ENCODE results near the gene FGFR1OP2.

DNA sequence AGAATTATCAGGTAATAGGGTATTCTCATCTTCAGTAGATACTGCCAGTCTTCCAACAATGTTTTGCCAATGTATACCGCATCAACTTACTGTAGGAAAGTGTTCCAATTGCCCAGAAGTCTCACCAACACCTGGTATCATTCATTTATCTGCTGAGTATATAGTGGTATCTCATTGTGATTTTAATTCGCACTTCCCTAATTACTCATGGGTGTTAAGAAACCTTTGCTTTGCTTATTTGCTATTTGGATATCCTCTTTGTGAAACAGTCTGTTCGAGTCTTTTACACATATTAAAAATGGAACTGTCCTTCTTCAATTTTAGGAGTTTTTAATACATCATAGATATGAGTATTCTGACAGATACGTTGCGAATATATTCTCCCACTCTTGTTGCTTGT, 69.8 kb downstream of the FGFR1OP2 start:
- TF ChIP-seq, protein P1, sequence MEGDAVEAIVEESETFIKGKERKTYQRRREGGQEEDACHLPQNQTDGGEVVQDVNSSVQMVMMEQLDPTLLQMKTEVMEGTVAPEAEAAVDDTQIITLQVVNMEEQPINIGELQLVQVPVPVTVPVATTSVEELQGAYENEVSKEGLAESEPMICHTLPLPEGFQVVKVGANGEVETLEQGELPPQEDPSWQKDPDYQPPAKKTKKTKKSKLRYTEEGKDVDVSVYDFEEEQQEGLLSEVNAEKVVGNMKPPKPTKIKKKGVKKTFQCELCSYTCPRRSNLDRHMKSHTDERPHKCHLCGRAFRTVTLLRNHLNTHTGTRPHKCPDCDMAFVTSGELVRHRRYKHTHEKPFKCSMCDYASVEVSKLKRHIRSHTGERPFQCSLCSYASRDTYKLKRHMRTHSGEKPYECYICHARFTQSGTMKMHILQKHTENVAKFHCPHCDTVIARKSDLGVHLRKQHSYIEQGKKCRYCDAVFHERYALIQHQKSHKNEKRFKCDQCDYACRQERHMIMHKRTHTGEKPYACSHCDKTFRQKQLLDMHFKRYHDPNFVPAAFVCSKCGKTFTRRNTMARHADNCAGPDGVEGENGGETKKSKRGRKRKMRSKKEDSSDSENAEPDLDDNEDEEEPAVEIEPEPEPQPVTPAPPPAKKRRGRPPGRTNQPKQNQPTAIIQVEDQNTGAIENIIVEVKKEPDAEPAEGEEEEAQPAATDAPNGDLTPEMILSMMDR (conservative IDR thresholded peaks at IDR 0.05; ENCODE audit: low read length): no peak
- TF ChIP-seq EZH2phosphoT487 (IDR thresholded peaks at IDR 0.05; ENCODE audit: borderline replicate concordance, low read depth, low read length): no peak

Measured in OCI-LY7 (cell line).